Uterus (tissue), 2 donors: Measurements from ENCODE around the gene KIRREL3.

Source experiments
- POLR2A ChIP-seq, 2 donors: fragments of 450-650 bp; IDR thresholded peaks; one replicate each; pipeline ENCODE4 v1.6.1; 2016; ENCODE audit warnings: antibody characterized with exemption in 2 of 2, mild to moderate bottlenecking in 1 of 2, moderate library complexity in 1 of 2
- TF ChIP-seq, protein P1 (sequence below), 4 experiments: fragments of 200-600 bp in 2 of 4; fragments of 450-650 bp in 2 of 4; sonication (generic) in 2 of 4; IDR thresholded peaks; one replicate each; pipeline ENCODE4 v1.5.1; 2016 to 2019; ENCODE audit warnings: antibody characterized with exemption in 4 of 4, mild to moderate bottlenecking in 2 of 4, moderate library complexity in 1 of 4

DNA sequence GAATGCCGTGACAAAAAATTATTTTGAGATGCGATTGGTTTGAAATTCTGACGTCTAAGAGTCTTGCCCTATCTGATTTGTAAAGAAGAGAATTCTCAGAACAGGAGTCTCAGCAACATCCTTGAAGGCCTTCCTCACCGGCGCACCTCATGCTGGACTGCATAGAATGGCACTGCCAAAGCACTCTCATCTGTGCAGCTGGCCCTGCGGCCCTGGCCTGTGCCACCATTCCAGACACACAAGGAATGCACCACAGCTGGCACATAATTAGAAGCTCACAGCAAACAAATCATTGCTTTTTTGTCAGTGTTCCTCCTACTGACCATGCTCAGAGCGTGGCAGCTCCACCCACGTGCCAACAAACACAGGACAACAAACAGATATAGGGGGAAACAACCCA is 166.0 kb downstream of the KIRREL3 start:
- TF ChIP-seq, protein P1, sequence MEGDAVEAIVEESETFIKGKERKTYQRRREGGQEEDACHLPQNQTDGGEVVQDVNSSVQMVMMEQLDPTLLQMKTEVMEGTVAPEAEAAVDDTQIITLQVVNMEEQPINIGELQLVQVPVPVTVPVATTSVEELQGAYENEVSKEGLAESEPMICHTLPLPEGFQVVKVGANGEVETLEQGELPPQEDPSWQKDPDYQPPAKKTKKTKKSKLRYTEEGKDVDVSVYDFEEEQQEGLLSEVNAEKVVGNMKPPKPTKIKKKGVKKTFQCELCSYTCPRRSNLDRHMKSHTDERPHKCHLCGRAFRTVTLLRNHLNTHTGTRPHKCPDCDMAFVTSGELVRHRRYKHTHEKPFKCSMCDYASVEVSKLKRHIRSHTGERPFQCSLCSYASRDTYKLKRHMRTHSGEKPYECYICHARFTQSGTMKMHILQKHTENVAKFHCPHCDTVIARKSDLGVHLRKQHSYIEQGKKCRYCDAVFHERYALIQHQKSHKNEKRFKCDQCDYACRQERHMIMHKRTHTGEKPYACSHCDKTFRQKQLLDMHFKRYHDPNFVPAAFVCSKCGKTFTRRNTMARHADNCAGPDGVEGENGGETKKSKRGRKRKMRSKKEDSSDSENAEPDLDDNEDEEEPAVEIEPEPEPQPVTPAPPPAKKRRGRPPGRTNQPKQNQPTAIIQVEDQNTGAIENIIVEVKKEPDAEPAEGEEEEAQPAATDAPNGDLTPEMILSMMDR (IDR thresholded peaks at IDR 0.05) = no peak
- no peak for TF ChIP-seq POLR2A (IDR thresholded peaks at IDR 0.05)
